Muscle layer of duodenum (tissue), 2 donors: Measurements from ENCODE around the gene CLASP1.

Source experiments
- H3K27ac ChIP-seq: one replicate; pipeline ENCODE4 v1.7.0; 2013; ENCODE audit warnings: mild to moderate bottlenecking, low read length
- H3K27me3 ChIP-seq: one replicate; pipeline ENCODE4 v1.7.0; 2013; ENCODE audit warnings: low read depth, mild to moderate bottlenecking, control low read depth, low read length
- H3K36me3 ChIP-seq, 2 donors: one replicate each; pipeline ENCODE4 v1.7.0; 2013; ENCODE audit warnings: low read length in 2 of 2, control low read depth in 1 of 2, mild to moderate bottlenecking in 1 of 2; ENCODE audit not compliant: insufficient read depth in 2 of 2, control insufficient read depth in 1 of 2
- H3K4me1 ChIP-seq, 2 donors: one replicate each; pipeline ENCODE4 v1.7.0; 2013; ENCODE audit warnings: low read length in 2 of 2, mild to moderate bottlenecking in 2 of 2, control low read depth in 1 of 2, moderate library complexity in 1 of 2; ENCODE audit not compliant: insufficient read depth in 2 of 2, control insufficient read depth in 1 of 2
- H3K4me3 ChIP-seq, 2 donors: one replicate each; pipeline ENCODE4 v1.7.0; 2013; ENCODE audit warnings: low read length in 2 of 2, low read depth in 1 of 2, mild to moderate bottlenecking in 1 of 2
- H3K9me3 ChIP-seq, 2 donors: one replicate each; pipeline ENCODE4 v1.7.0; 2013; ENCODE audit warnings: low read length in 2 of 2, control low read depth in 1 of 2, mild to moderate bottlenecking in 1 of 2; ENCODE audit not compliant: control insufficient read depth in 1 of 2
- donor health status: healthy.

CLASP1 gene

GRCh38 chr2:121363632-121364420, 285.4 kb downstream of the CLASP1 start:
- H3K9me3 ChIP-seq: no peaks in the 10 kb centered on the region
- no peaks in the 10 kb centered on the region for H3K27me3 ChIP-seq
- H3K27ac ChIP-seq: no peak overlapping the region
- peaks cover 40 to 66% of the 10 kb centered on the region in 2 donors for H3K36me3 ChIP-seq
- peaks cover 0 to 9% of the 10 kb centered on the region in 2 donors for H3K4me1 ChIP-seq
- no peak overlapping the region for H3K4me3 ChIP-seq

DNA sequence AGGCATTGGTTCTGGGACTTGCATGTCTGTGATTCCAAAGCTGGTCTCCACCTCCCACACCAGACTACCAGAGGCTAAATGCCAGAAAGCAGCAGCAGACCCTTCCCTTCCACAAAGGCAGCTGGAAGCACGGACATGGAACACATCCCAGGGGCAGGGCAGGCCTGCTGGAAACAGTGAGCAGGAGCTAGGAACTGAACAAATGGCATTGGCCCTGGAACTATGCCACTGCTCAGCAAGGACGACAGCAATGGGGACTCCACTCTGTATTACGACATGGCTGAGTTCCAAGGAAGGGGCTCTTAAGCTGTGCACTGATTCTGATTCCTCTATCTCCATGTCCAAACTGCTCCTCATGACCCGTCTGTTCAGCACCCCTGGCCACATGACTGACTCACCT, 286.5 kb downstream of the CLASP1 start:
- Histone ChIP-seq H3K36me3 (peaks cover 40 to 62% of the 10 kb centered on the region in 2 donors), H3K9me3 (no peaks in the 10 kb centered on the region), H3K4me3 (no peak overlapping the region), H3K27me3 (no peaks in the 10 kb centered on the region), H3K27ac (no peak overlapping the region), H3K4me1 (peaks cover 0 to 9% of the 10 kb centered on the region in 2 donors)

- no peak overlapping the region for H3K27ac ChIP-seq
- H3K4me3 ChIP-seq: no peak overlapping the region
- no peaks in the 10 kb centered on the region for H3K27me3 ChIP-seq
- H3K4me1 ChIP-seq: peaks cover 0 to 9% of the 10 kb centered on the region in 2 donors
- H3K36me3 ChIP-seq: peaks cover 36 to 62% of the 10 kb centered on the region in 2 donors
- no peaks in the 10 kb centered on the region for H3K9me3 ChIP-seq
Observed at GRCh38 chr2:121362226-121362625, 287.0 kb downstream of the CLASP1 start.

DNA sequence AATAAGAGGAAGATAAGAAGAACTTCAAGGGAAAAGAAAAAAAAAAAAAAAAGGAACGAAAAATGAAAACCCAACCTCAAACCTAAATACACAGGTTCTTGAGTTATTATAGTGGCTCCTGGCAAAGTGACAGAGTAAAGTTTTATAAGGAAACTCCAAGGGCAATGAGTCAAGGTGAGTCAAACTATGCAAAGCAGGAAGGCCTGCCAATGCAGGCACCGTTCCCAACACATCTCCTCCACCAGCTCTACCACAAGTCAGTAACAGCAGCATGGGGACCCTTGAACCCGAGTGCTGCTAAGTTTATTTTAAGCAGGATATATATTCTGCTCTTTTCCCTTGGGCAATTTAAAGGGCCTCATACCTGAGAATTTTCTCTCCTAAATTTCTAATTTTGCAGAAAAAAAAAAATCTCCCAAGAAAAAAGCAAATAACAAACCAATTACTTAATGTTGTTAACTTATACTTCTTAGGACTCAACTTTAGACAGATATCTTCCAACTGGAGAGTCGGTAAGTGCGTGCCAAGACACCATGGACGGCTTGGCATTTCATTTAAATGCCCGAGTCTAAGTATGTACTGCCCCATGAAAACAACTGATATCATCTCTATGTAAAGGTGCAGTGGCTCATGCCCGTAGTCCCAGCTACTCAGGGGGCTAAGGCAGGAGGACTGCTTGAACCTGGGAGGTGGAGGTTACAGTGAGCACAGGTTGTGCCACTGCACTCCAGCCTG, 288.5 kb downstream of the CLASP1 start:
- Histone ChIP-seq H3K27ac (no peak overlapping the region), H3K27me3 (no peaks in the 10 kb centered on the region), H3K9me3 (no peaks in the 10 kb centered on the region), H3K4me3 (no peak overlapping the region), H3K36me3 (peaks cover 31 to 59% of the 10 kb centered on the region in 2 donors), H3K4me1 (peaks cover 0 to 9% of the 10 kb centered on the region in 2 donors)

GRCh38 chr2:121359716-121360565, 289.3 kb downstream of the CLASP1 start:
- H3K4me1 ChIP-seq: peaks cover 0 to 9% of the 10 kb centered on the region in 2 donors
- no peaks in the 10 kb centered on the region for H3K27me3 ChIP-seq
- peaks cover 24 to 53% of the 10 kb centered on the region in 2 donors for H3K36me3 ChIP-seq
- no peak overlapping the region for H3K4me3 ChIP-seq
- no peaks in the 10 kb centered on the region for H3K9me3 ChIP-seq
- H3K27ac ChIP-seq: no peak overlapping the region

DNA sequence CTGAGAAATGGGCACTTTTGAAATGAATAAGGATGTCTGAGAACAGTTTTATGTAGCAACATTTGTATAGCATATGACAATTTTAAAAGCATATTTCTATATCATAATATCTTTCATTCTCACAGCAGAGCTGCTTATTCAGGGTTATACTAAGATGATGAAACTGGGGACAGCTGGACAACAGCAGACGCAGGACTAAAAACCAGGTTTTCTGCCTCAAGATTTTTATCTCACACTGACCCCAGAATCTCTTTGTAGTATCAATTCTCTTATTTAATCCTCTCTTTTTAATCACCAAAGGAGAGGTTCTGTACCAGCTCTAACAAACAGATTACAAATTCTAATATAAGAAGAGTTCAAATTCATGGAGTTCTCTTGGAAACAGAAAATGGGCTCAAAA, 290.1 kb downstream of the CLASP1 start:
- Histone ChIP-seq H3K4me1 (peaks cover 0 to 3% of the 10 kb centered on the region in 2 donors), H3K4me3 (no peak overlapping the region), H3K27ac (no peak overlapping the region), H3K9me3 (no peaks in the 10 kb centered on the region), H3K27me3 (no peaks in the 10 kb centered on the region), H3K36me3 (peaks cover 27 to 56% of the 10 kb centered on the region in 2 donors)

DNA sequence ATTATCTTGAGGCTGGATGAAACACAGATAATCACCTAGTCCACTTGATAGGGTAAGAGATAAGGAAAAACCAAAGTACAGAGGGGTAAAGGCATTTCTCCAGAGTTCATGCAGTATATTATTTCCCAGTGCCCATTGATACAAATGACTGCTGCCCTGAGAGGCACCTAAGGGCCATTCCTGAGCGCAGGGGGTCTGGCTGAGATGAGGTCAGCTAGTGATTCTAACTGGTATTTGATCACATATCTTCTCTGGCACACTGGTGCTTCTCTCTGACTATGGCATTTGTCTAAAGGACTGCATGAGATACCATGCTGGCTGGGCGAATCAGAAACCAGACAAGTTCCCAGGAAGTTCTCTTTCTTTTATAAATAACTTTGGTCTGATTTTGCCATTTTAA, 291.0 kb downstream of the CLASP1 start:
- Histone ChIP-seq H3K4me3 (no peak overlapping the region), H3K36me3 (peaks cover 31 to 62% of the 10 kb centered on the region in 2 donors), H3K4me1 (no peaks in the 10 kb centered on the region), H3K27ac (no peak overlapping the region), H3K27me3 (no peaks in the 10 kb centered on the region), H3K9me3 (no peaks in the 10 kb centered on the region)

- Histone ChIP-seq H3K9me3 (no peaks in the 10 kb centered on the region), H3K36me3 (peaks cover 33 to 58% of the 10 kb centered on the region in 2 donors), H3K27ac (no peak overlapping the region), H3K4me1 (no peaks in the 10 kb centered on the region), H3K4me3 (no peak overlapping the region), H3K27me3 (no peaks in the 10 kb centered on the region)
Observed at GRCh38 chr2:121356058-121356640, 293.1 kb downstream of the CLASP1 start.

DNA sequence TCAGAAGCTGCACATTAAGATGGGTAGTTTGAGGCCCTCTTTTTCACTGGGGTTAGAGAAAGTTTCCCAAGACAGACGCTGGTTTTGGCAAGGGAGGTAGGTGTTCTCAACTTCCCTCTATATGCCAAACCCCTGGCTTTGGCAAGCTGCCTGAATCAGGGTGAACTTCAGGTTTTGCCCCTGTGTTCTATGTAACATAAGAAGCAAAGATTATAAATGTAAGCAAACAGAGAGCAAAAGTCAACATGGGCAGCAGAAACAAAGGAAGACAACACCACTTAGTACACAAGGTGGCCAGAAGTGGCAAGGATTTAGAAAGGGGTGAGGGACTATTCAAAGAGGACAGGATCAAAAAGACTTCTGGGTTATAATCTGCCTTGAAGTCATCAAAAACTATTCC, 293.8 kb downstream of the CLASP1 start:
- Histone ChIP-seq H3K4me3 (no peak overlapping the region), H3K36me3 (peaks cover 37 to 64% of the 10 kb centered on the region in 2 donors), H3K9me3 (no peaks in the 10 kb centered on the region), H3K27me3 (no peaks in the 10 kb centered on the region), H3K4me1 (no peaks in the 10 kb centered on the region), H3K27ac (no peak overlapping the region)

- Histone ChIP-seq H3K36me3 (peaks cover 65 to 85% of the 10 kb centered on the region in 2 donors), H3K4me3 (no peak overlapping the region), H3K9me3 (no peaks in the 10 kb centered on the region), H3K27me3 (no peaks in the 10 kb centered on the region), H3K4me1 (peaks cover 0 to 5% of the 10 kb centered on the region in 2 donors), H3K27ac (no peak overlapping the region)
Observed at GRCh38 chr2:121351521-121352318, 297.5 kb downstream of the CLASP1 start.
